Measurements from ENCODE around the gene TECPR1.

TECPR1 gene

DNA sequence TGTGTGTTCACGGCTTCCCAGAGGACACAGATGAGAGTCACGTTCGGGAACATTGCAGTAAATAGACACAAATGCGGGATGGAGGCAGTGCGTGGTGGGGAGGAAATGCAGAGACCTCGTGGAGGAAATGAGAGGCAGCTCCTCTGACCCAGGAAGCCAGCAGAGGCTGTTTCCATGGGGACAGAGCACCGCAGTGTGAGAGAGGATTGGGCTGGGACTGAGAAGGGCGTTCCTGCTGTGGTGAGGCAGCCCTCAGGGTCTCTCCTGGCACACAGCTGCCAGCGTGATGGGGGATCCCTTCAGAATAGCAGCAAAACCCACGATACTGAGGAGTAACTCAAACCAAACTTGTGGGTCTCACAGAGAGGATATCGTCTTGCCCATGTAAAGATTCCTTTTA lies 62.5 kb downstream of the TECPR1 start:
- no peak for DNase-seq (ENCODE audit: low spot score)

DNA sequence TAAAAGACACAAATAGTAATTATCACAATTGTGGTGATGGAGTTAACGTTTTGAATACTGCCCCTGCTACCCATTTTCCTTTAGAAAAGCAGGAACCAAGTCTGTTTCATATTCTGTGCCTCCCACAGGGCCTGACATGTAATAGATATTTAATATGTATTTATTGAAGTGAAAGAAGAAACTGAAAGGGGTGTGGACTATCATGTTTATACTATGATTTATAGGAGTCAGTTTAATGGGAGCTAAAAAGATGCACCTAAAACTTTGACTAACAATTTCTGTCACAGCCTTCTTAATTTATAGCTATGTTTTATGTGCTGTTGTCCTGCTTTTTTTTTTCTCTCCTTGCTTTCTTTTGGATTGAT lies 64.9 kb downstream of the TECPR1 start:
- DNase-seq (ENCODE audit: low spot score), result no peak

DNA sequence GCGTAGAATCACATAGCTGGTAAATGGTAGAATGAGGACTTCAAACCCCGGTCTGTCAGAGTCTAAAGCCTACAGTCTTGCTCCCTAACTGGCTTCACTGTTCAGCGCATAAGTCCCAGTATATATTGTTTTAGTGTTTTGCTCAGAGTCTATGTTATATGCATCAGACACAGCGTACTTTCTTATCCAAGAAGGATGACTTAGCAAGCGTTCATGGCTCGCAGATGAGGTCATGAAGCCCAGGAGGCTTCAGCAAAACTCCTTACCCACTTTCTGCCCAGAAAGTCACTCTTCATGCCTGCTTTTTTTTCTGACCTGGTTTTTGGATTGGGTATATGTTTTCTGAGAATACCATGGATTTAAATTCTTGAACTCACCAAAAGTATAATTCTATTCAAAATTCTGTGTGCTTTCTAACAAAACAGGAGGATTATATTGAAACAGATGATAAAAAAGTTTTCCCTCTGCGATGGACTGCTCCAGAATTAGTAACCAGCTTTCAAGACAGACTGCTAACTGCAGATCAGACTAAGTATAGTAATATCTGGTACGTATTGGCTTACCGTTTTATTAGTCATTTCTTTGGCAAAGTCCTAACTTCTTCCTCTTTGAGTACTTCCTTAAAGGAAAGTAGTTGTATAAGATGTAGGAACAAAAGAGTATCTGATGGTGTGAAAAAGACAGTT lies 65.4 kb downstream of the TECPR1 start:
- peak; percentile 12 for DNase-seq (ENCODE audit: low spot score)

DNA sequence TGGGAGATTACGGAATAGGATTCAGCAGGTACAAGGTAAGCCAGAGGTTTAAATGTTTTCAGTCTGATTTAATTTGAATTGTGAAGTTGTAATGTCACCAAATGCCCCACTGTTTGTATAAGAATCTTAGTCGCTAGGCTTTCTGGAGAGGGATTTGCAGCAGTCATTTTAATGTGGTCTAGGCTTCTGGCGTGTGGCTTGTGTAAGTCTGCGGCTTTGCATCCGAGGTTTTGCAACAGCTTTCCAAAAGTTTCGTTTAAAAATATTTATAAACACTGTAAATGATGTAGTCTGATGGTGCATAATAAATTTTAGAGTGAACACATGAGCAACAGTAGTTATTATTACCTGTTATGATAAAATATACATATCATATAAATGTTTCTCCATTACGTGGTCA lies 66.9 kb downstream of the TECPR1 start:
- DNase-seq (ENCODE audit: low spot score), result no peak

DNA sequence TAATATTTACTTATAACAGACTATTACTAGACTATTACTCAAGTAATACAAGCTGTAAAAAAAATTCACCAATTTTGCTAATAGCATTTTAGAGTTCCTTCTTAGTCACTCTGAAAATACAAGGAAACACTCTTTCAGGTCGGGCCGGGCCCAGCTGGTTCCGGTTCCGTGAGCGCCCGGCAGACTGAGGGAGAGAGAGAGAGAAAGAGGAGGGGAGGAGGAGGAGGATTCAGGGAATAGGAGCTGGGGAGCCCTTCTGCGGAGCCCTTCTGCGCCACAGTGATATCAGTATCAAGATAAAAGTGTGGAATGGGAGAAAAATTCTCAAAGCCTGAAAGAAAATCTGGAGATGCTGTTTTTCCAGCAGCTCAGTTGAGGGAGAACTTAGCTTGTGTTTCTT lies 71.3 kb downstream of the TECPR1 start:
- DNase-seq (ENCODE audit: low spot score), result no peak

DNA sequence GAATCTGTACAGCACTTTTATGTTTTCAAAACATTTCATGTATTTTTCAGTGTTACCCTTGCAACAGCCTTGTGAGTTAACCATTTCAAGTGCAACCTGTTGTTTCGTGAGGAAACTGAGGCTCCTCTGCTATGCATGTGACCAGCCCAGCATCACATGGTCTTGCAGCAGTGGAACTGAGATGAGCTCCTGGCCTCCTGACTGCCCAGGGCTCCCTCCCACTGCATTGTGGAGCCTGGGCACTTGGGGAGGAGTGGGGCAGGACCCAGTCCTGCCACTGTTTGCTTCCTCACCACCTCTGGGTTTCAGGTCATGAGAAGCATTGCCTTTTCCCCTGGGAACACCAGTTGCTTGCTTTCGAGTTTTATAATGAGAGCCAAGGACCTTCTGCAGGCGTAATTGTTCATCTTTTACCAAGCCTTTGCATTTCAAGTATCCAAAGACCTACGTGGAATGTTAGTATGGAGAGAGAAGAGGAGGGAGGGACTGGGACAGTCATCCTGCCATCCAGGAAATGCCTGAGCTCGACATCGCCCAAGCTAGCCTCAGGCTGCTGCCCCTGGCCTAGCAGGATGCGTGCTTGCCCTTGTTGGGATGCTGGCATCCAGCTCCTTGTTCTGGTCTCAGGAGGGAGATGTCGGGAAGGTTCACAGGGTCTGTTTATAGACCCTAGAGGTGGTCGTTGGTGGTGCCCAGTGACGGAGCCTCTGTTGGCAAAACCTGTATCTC lies 73.1 kb downstream of the TECPR1 start:
- DNase-seq (ENCODE audit: low spot score), result no peak

DNA sequence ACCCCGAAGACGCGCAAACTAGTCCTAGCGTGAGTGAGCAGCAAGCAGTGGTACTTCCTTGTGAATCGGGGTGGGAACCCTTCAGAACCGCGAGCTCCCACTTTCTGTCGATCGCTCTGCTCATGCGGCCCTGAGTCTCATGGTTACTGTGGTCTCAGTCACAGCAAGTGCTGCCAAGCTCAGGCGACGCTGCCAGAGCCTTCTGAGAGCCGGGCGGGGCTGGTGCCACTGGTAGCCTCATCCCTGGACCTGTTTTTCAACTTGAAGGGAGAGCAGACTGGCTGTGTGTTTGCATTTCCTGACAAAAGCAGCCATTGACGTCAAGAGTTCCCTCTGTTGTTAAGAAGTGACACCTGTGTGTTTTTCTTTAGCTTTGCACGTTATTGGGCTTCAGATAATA lies 73.7 kb downstream of the TECPR1 start:
- no peak for DNase-seq (ENCODE audit: low spot score)

DNA sequence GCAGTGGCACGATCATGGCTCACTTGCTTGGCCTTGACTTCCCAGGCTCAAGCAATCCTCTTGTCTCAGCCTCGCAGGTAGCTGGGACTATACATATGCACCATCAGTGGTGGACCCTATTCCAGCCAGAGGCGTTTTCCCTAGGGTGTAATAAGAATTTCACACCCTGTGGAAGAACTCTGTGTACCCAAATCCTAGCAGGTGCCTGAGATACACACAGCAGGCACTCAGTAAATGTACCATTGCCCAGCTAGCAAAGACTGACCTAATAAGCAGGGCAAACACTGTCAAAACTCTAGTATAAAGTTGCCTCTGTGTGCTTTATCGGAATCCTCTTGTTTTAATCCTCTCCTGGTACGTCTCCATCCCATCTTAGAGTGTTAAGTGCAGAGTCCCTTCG lies 74.5 kb downstream of the TECPR1 start:
- DNase-seq (ENCODE audit: low spot score), result no peak

DNA sequence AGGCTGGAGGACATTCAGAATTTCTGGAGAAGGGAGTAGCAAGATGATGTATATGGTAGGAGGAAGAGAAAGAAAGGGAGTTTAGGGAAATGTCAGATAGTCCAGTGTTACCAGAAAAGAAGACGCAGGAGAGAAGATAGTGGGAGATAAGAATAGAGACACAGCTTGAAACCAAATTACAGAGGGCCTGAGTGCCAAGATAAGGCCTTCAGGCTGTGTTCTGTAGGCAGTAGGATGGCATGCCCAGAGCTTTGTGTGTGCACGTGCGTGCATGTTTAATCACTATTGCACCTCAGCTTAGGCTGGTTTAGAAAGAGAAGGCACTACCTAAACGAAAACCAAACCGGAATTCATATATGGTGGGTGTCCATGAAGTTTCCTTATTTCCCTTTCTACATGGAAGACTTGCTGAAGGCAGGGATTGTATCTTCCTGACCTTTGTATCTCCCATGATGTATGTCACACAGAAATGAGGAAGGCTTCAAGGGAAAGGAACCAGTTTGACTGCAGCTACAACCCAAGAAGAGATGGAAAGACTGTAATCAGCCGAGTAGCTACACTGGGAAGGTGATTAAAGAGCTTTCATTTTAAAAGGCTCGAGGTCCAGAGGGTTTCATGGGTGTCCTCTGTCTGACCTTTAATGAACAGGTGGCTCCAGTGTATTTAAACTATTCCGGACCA lies 76.6 kb downstream of the TECPR1 start:
- no peak for DNase-seq (ENCODE audit: low spot score)

DNA sequence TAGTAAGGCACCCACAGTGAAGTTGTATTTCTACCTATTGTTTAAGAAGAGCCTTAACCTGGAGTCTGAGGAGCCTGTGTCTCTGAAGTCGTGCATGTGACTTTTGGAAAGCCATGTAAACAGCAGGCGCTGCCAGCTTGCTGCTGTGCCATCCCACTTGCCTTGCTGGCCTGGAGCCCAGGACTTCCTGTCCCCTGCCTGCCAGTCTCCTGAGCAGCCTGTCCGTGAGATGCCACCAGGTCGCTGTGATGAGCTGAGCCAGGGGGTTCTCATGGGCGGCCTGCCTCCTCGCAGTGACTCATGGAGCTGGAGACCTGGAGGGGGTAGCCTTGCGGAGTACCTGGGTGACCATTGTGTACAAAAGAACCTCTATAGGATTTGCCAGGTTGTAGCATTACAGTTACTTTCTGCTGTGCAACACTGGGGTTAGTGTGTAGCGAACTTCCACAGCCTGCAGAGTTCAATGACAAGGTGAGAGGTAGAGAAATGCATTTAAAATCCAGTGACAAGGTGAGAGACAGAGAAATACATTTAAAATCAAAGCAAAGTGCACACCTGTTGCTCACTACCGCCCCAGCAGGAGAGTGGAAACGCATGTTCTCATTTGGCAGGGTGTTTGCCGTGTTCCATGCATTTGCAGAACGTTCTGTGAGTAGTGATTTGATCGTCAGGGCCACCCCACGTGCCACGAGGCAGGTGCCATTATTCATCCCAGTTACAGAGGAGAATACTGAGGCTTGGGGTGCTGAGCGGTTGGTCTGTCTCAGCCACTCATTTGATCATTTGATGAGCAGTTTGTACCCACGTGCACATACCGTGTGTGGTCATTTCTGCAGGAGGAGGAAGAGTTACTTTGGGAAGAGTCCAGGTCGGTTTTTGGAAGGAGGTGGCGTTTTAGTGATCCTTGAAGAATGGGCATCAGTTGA lies 77.4 kb downstream of the TECPR1 start:
- DNase-seq (ENCODE audit: low spot score), result no peak

DNA sequence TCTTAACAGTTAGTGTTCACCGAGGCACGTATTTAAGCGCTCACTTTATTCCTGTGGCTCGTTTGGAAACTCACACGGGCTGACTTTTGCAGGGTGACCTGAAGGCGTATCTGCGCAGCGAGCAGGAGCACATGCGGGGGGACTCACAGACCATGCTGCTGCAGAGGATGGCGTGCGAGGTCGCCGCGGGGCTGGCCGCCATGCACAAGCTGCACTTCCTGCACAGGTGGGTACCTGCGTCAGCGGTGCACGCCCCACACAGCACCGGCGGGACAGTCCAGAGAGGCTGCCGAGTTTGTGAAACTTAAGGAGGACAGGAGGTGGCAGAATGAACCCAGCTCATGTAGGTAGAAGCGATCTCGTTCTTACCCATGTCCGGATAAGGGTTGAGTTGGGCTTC lies 80.6 kb downstream of the TECPR1 start:
- no peak for DNase-seq (ENCODE audit: low spot score)

DNA sequence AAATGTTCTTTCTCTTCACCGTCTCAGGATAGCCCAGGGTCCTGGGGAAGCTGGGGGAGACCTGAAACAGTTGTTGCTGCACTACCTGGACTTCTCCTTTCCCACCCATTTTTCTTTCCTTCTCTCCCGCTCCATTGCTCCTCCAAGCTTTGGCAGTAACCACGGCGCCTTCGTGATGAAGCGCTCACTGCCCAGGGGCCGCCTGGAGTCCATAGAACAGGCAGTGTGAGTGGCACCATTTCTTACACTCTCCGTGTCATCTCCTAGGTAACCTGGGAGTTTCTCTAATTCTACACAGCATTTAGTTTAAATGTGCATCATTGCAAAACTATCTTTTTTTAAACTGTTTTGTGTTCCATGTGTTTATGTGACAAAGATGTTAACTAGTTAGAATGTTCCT lies 81.1 kb downstream of the TECPR1 start:
- no peak for DNase-seq (ENCODE audit: low spot score)

DNA sequence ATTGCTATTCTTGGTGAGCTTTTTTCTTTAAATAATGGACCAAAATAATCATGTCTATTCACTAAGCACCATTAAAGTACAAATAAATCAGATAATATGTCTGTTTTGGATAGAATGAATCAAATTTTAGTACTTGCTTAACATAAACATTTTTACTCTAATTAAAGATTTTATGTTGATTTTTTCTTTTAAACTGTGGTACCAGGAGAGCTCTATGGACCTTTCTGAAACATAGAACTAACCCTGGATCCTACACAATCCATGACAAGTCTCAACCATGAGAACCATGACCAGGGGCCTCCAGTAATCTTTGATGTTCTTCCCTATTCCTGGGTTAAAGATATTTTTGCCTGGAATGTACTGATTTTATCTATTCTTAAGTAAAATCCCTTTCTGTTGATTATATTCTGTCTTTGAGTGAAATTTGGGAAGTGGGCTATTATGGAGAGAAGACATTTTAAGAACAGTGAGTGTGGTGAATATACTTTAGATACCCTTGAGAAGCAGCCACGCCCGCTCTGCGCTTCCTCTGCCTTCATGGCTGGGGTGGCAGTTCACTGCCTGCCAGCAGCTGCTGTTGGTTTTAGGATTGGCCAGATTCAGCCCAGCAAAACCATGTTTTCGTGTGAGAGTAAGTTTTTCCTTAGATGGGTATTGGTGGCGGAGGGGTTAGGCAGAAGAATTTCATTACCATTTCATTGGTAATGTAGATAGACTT lies 83.0 kb downstream of the TECPR1 start:
- no peak for DNase-seq (ENCODE audit: low spot score)

DNA sequence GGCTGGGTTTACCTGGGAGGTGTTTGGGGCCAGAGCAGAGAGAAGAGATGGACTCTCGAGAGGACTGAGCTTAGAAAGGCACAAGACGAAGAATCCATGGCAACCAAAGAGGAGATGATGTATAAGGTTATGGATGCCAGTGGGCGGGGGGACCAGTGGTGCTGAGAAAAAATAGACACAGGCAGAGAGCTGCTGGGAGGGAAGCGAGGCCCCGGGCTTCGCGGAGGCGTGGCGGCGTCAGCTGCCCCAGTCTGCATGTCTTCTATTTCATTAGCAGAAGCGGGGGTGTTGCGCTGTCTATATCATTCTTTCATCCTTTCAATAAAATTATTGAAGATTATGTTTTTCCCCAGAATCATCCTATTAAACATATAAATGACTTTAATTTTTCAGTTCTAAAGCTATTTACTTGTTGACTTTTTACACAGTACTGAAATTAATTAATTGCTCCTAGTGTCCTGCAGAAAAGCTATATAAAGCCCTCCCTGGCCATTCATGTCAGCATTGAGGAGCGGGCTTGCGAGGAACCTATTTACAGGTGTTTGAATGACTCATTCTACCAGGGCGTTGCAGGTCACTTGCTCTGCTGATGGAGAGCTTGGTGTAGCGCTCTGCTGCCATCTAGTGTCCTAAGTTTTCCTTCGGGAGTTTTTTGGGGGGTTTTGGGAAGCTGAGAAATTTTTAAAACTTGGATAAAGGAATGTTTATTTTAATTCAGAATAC lies 83.7 kb downstream of the TECPR1 start:
- DNase-seq (ENCODE audit: low spot score), result peak; percentile 65

DNA sequence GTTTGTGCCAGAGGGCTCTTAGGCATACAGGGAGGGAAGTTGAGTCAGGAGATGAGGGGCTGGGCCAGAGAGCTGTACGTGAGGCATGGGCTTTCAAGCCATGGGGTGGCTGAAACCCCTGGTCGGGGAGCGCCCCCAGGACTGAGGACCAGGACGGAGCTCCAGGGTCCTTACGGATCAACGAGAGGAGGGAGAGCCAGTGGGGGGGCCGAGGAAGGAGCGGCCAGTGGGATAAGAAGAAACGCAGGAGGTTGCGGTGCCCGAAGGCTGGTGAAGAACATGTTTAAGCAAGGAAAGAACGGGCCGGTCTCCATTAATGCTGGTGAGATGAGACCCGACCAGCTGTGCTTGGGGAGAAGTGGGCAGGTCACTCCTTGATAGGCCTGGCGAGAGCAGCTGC lies 84.4 kb downstream of the TECPR1 start:
- DNase-seq (ENCODE audit: low spot score), result no peak

DNA sequence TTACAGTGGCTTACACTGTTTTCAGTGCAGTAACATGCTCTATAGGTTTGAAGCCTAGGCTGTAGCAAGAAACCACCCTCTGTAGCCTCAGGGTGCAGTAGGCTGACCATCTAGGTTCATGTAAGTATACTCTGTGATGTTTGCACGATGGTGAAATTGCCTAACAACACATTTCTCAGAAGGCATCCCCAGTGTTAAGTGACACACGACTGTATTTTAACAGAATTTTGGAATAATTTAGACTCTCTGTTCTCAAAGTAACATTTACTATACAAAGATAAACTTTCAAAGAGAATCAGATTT lies 85.4 kb downstream of the TECPR1 start:
- DNase-seq (ENCODE audit: low spot score), result no peak

DNA sequence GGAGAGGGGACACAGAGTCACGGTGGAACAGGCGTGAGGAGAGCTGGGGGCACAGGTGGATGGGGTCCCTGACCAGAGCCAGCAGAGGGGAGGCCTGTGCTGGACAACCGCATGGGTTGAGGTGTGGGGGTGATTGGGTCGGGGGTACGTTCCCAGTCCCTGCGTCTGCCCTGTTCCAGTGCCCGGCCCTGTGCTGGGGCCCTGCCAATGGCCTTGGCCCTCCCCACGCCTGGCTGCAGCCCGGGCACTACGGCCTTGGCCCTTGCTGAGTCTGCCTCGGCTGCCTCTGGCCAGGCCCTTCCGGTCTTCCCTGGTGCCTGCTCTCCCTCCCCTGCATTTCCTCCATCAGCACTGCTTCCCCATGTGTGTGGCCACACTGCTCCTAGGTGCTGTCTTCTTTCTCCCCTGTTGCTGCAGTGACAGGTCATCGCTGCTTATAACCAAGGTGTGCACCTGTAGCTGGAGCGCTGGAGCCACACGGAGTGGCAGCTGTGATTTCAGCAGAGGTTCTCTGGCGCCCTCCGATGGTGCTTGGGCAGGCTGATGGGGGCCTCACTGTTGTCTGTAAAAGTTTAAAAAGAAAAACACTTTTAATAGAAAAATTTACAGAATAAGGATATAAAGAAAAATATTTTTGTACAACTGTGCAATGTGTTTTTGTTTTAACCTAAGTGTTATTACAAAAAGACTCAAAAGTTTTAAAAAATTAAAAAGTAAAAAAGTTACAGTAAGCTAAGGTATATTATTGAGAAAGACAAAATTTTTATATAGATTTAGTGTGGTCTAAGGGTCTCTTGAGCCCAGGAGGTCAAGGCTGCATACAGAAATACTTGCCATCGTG lies 86.0 kb downstream of the TECPR1 start:
- peak; percentile 7 for DNase-seq (ENCODE audit: low spot score)
